ES-I3 (cell line): ENCODE results near the gene SLC35C1.
"Not testable (repeated sequence)": the region's sequence is repeated elsewhere in the genome, so short reads cannot be mapped to it uniquely, and the experiment has no call there.

Source experiments
- H3K36me3 ChIP-seq: 2 replicates; pipeline ENCODE4 v1.6.1; 2013; ENCODE audit warnings: mild to moderate bottlenecking, low read length, control low read depth, moderate library complexity; ENCODE audit not compliant: insufficient read depth
- H3K4me1 ChIP-seq: 2 replicates; pipeline ENCODE4 v1.6.1; 2013; ENCODE audit warnings: mild to moderate bottlenecking, control low read depth, low read length; ENCODE audit not compliant: insufficient read depth
- H3K9ac ChIP-seq: 2 replicates; pipeline ENCODE4 v1.6.1; 2013; ENCODE audit warnings: low read depth, mild to moderate bottlenecking, low read length, moderate library complexity
- H3K9me3 ChIP-seq: 2 replicates; pipeline ENCODE4 v1.6.1; 2013; ENCODE audit warnings: mild to moderate bottlenecking, low read length, moderate library complexity; ENCODE audit not compliant: control insufficient read depth, insufficient read depth

The SLC35C1 gene

GRCh38 chr11:45834298-45834756, 29.4 kb downstream of the SLC35C1 start:
- no peaks in the 10 kb centered on the region for H3K36me3 ChIP-seq
- peaks cover 5% of the 10 kb centered on the region; the same call in 1 of the 2 replicates for H3K4me1 ChIP-seq
- no peak overlapping the region for H3K9ac ChIP-seq
- H3K9me3 ChIP-seq = no peaks in the 10 kb centered on the region

- Histone ChIP-seq H3K9me3 (0 out of 2 replicates have a peak, but pooled peaks cover 6% of the 10 kb centered on the region), H3K4me1 (no peaks in the 10 kb centered on the region), H3K36me3 (no peaks in the 10 kb centered on the region), H3K9ac (no peak overlapping the region)
These were observed 34.3 kb downstream of the SLC35C1 start for GRCh38 chr11:45839204-45839603.

GRCh38 chr11:45840251-45840650, 35.3 kb downstream of the SLC35C1 start:
- not testable (repeated sequence) for H3K4me1 ChIP-seq, H3K36me3 ChIP-seq, H3K9me3 ChIP-seq, H3K9ac ChIP-seq

- Histone ChIP-seq H3K9me3 (0 out of 2 replicates have a peak, but pooled peaks cover 6% of the 10 kb centered on the region), H3K36me3 (no peaks in the 10 kb centered on the region), H3K9ac (no peak overlapping the region), H3K4me1 (no peaks in the 10 kb centered on the region)
These were observed 38.4 kb downstream of the SLC35C1 start for GRCh38 chr11:45843158-45843924.

- H3K36me3 ChIP-seq = no peaks in the 10 kb centered on the region
- H3K9ac ChIP-seq = no peak overlapping the region
- H3K9me3 ChIP-seq = 0 out of 2 replicates have a peak, but pooled peaks cover 6% of the 10 kb centered on the region
- H3K4me1 ChIP-seq = no peaks in the 10 kb centered on the region
These were observed 40.1 kb downstream of the SLC35C1 start for GRCh38 chr11:45844822-45845578.

GRCh38 chr11:45846174-45846675, 41.3 kb downstream of the SLC35C1 start:
- Histone ChIP-seq H3K36me3 (no peaks in the 10 kb centered on the region), H3K4me1 (no peaks in the 10 kb centered on the region), H3K9me3 (0 out of 2 replicates have a peak, but pooled peaks cover 6% of the 10 kb centered on the region), H3K9ac (no peak overlapping the region)

GRCh38 chr11:45846974-45847910, 42.3 kb downstream of the SLC35C1 start, which contains the start of gene CRY2:
Gene CRY2 (plus strand): TSS chr11:45847475. CDS start chr11:45847491, 16 bp downstream.
- Histone ChIP-seq H3K9ac (peak within 1 kb of the TSS; percentile 78), H3K9me3 (0 out of 2 replicates have a peak, but pooled peaks cover 6% of the 10 kb centered on the region), H3K36me3 (no peaks in the 10 kb centered on the region), H3K4me1 (no peaks in the 10 kb centered on the region)

- H3K4me1 ChIP-seq = no peaks in the 10 kb centered on the region
- H3K36me3 ChIP-seq = no peaks in the 10 kb centered on the region
- 0 out of 2 replicates have a peak, but pooled peaks cover under 1% of the 10 kb centered on the region for H3K9me3 ChIP-seq
- H3K9ac ChIP-seq = peak overlapping the region; percentile 78
These were observed 43.0 kb downstream of the SLC35C1 start for GRCh38 chr11:45847911-45848316.

- Histone ChIP-seq H3K36me3 (no peaks in the 10 kb centered on the region), H3K9me3 (no peaks in the 10 kb centered on the region), H3K4me1 (no peaks in the 10 kb centered on the region), H3K9ac (peak overlapping the region; percentile 78; the same call in 1 of the 2 replicates)
These were observed 43.7 kb downstream of the SLC35C1 start for GRCh38 chr11:45848654-45849081.

GRCh38 chr11:45850446-45850845, 45.5 kb downstream of the SLC35C1 start:
- Histone ChIP-seq H3K9me3 (no peaks in the 10 kb centered on the region), H3K36me3 (no peaks in the 10 kb centered on the region), H3K4me1 (no peaks in the 10 kb centered on the region), H3K9ac (no peak overlapping the region)

- H3K9me3 ChIP-seq = no peaks in the 10 kb centered on the region
- H3K36me3 ChIP-seq = no peaks in the 10 kb centered on the region
- no peak overlapping the region for H3K9ac ChIP-seq
- no peaks in the 10 kb centered on the region for H3K4me1 ChIP-seq
These were observed 46.3 kb downstream of the SLC35C1 start for GRCh38 chr11:45851228-45851627.

GRCh38 chr11:45852018-45852711, 47.2 kb downstream of the SLC35C1 start:
- Histone ChIP-seq H3K36me3 (no peaks in the 10 kb centered on the region), H3K9me3 (no peaks in the 10 kb centered on the region), H3K4me1 (no peaks in the 10 kb centered on the region), H3K9ac (no peak overlapping the region)

- H3K4me1 ChIP-seq = 0 out of 2 replicates have a peak, but pooled peaks cover 1% of the 10 kb centered on the region
- H3K36me3 ChIP-seq = no peaks in the 10 kb centered on the region
- no peaks in the 10 kb centered on the region for H3K9me3 ChIP-seq
- no peak overlapping the region for H3K9ac ChIP-seq
These were observed 47.8 kb downstream of the SLC35C1 start for GRCh38 chr11:45852712-45853101.
